Right lobe of liver (tissue), 4 donors: ENCODE measurements around the gene GPR39.

Source experiments
- CTCF ChIP-seq, 4 donors: fragments of 200-600 bp in 3 of 4; fragments of 450-650 bp in 1 of 4; IDR thresholded peaks; one replicate each; pipeline versions ENCODE4 v1.5.1 to v1.8.0; 2016 to 2022; ENCODE audit warnings: antibody characterized with exemption in 4 of 4, mild to moderate bottlenecking in 2 of 4
- POLR2A ChIP-seq: fragments of 450-650 bp; IDR thresholded peaks from one replicate; pipeline ENCODE4 v1.6.1; 2017; ENCODE audit warnings: antibody characterized with exemption, mild to moderate bottlenecking
- donor health status: DM: no; HTN: no; CAD: no.
- donor health status: DM: no; HTN: no; CAD: no.
- donor health status: DM: no; HTN: yes; CAD: no.

GRCh38 chr2:132400169-132400900 is 16.3 kb upstream of the GPR39 start:
- TF ChIP-seq CTCF (IDR thresholded peaks at IDR 0.05) = no peak
- no peak for TF ChIP-seq POLR2A
